Stimulated activated CD8-positive, alpha-beta memory T cell treated with anti-CD3 and anti-CD28 coated beads, Interleukin-2, amount 100 ng/mL, for 48 hours (primary cell): ENCODE measurements around the gene SCAMP2.
"Not testable (repeated sequence)": the region's sequence is repeated elsewhere in the genome, so short reads cannot be mapped to it uniquely, and the experiment has no call there.

Experiments
- DNase-seq, 2 donors: peaks; one replicate each; pipeline ENCODE4 v3.0.0-alpha.2; 2020; ENCODE audit warnings: low read depth in 2 of 2

Gene SCAMP2

DNA sequence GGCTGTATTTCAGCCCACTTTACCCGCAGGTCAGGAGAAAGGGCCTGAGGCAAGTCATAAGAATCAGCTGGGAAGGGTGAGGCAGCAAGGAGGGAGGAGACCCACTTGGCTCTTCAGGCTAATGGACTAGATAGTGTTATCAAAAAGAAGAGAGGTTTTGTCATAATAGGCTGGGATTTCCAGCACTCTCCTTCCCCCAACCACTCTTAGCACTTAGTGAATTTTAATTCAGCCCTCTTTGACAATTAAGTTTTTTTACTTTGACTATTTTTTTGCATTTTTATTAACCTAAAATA is 17.4 kb upstream of the SCAMP2 start:
- DNase-seq: no peak

- peak; percentile 85 to 87 for DNase-seq
Measured at GRCh38 chr15:74889883-74890664, 16.9 kb upstream of the SCAMP2 start, which contains the start of gene MPI. MPI (plus strand) TSS chr15:74890042; CDS start chr15:74890074, 32 bp downstream.

- DNase-seq: no peak
Measured at GRCh38 chr15:74889390-74889882, 16.3 kb upstream of the SCAMP2 start.

DNA sequence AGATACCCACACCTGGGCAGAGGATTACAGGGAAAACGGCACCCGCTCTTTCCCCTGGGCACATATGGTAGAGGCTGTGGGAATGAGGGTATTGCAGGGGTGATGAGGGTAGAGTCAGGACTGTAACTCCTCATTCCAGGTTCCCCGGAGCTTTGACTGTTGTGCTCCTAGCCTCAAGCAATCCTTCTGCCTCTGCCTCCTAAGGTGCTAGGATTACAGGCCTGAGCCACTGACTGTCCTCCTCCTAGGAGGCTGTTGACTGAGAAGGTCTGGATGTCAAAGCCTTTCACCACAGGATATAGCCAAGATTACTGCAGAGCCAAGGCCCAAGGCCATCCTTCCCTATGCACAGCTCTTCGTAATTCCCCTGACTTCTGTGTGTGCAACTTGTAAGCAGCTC is 15.6 kb upstream of the SCAMP2 start:
- no peak for DNase-seq

- DNase-seq: not testable (repeated sequence)
Measured at GRCh38 chr15:74887537-74888193, 14.5 kb upstream of the SCAMP2 start.

- no peak for DNase-seq
Measured at GRCh38 chr15:74885461-74885860, 12.3 kb upstream of the SCAMP2 start.

GRCh38 chr15:74884428-74885223 is 11.5 kb upstream of the SCAMP2 start:
- DNase-seq: no peak

DNA sequence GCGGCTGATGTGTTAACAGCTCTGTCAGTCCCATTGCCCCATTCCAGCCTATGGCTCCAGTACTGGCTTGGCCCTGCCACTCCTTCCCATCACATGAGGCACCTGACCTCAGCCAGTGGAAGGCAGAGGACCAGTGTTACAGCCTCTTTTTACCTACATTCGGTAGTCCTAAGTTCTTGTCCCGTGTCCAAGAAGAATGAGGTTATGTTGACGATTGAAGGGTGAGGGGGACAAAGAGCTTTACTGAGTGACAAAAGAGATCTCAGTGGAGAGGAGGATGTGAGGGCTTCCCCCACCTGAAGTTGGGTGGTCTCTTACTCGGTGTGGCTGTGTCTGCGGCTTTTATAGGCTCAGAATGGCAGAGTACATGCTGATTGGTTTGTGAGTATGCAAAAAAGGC is 9.4 kb upstream of the SCAMP2 start:
- no peak for DNase-seq

DNA sequence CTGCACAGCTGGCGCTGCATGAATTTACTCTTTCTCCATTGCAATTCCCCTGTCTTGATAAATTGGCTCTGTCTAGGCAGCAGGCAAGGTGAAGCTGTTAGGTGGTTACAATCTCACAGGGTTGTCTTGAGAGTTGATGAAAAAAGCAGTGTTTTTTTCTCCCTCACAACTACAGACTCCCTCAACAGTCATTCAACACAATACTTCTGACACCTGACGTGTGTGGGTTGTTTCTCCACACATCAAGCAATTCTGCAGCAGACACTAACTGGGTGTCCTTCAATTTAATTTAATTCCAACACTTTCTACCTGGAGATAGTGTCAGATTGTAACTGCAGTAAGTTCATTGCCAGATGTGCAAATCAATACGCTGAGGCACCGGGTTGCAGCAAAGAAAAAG is 5.1 kb upstream of the SCAMP2 start:
- DNase-seq: no peak

- DNase-seq: no peak
Measured at GRCh38 chr15:74873756-74874424, 725 bp upstream of the SCAMP2 start.

DNA sequence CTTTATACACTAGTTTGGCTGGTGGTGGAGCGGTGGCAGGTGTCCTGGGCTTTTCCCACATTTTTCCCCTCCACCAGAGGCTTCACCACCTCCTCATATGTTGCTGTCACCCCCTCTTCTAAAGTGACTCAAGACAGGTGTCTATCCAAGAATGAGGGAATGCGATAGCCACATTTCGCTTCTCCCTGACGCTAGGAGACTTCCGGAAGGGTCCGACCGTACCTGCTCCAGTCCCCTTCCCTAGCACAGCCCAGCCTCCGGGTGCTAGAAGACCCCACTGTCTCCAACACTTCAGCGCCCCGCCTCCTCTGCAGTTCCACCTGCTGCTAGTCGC is 496 bp downstream of the SCAMP2 start:
- no peak for DNase-seq

GRCh38 chr15:74870436-74871215 is 2.5 kb downstream of the SCAMP2 start:
- no peak for DNase-seq

- DNase-seq: no peak
Measured at GRCh38 chr15:74869726-74870407, 3.3 kb downstream of the SCAMP2 start.

DNA sequence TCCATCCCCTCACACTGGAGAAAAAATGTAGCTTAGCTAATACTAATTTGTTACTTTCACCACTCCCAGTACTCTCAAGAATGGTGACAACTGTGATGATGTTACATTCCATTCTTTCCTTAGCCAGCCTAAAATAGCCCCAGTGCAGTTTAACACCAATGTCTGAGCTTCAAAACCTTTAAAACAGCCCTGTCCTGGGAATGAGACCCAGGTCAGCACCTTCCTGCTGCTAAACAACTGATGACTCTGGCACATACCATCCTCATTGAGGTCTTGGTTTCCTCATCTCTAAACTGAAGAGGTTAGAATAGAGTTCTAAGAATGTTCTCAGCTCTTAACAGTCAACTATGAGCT is 3.8 kb downstream of the SCAMP2 start:
- DNase-seq: no peak

DNA sequence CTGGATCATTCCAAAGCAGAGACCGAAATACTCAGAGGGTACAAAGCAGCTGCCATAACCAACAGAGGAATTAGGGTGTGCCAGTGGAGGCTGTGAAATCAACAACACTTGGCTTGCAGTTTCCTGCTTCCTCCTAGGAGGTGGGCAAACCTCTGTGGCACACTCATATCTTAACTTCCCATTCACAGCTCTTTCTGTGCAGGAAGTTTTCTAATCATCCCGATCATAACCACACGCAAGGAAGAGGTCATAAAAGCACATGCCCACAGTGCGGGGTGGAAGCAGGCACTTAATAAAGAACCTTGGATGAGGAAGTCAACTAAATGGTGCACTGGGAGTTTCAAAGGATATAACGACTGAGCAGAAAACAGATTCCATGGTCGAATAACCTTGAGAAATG is 5.1 kb downstream of the SCAMP2 start:
- no peak for DNase-seq

GRCh38 chr15:74867466-74868038 is 5.6 kb downstream of the SCAMP2 start:
- DNase-seq: no peak

GRCh38 chr15:74866090-74866489 is 7.1 kb downstream of the SCAMP2 start:
- DNase-seq: no peak

- DNase-seq: no peak
Measured at GRCh38 chr15:74865316-74865715, 7.8 kb downstream of the SCAMP2 start.

DNA sequence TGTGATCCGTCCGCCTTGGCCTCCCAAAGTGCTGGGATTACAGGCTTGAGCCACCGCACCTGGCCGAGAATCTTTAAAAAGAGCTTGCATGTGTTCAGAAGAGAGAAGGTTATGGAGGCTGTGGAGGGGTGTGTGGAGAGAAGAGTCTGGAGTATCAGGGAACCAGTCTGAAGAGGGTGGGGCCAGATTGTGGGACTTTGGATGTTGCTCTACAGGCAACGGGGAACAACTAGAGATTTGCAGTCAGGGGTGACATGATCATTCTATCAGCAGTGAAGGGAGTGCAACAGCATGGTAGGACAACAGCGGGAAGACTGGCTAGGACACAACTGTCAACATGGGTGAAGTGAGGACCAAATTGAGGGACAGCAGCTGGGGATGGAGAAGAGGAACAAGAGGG is 8.9 kb downstream of the SCAMP2 start:
- no peak for DNase-seq

- no peak for DNase-seq
Measured at GRCh38 chr15:74863239-74864056, 9.7 kb downstream of the SCAMP2 start.
